Neural progenitor cell (in vitro differentiated cells): ENCODE measurements around the gene LGALS9C. TPM values are rescaled to one million over a fixed set of nuclear protein-coding genes. Genes with fewer than 3 reads are reported as not detected.
"Not testable (repeated sequence)": the region's sequence is repeated elsewhere in the genome, so short reads cannot be mapped to it uniquely, and the experiment has no call there.

Source experiments
- DNase-seq: peaks from one replicate; pipeline ENCODE4 v3.0.0-alpha.2; 2016; ENCODE audit warnings: low spot score
- H2AFZ ChIP-seq: fragments of 200-600 bp; sonication (generic); replicated peaks from 2 replicates; pipeline ENCODE4 v1.6.1; 2016; ENCODE audit warnings: antibody characterized with exemption
- H3F3A ChIP-seq: fragments of 200-600 bp; sonication (generic); 2 replicates; pipeline ENCODE4 v1.6.1; 2016; ENCODE audit warnings: antibody characterized with exemption, low read depth
- H3K27ac ChIP-seq: fragments of 200-600 bp; sonication (generic); 2 replicates; pipeline ENCODE4 v1.5.1; 2016; ENCODE audit warnings: mild to moderate bottlenecking
- H3K27me3 ChIP-seq: fragments of 200-600 bp; sonication (generic); 2 replicates; pipeline ENCODE4 v1.6.1; 2016; ENCODE audit warnings: mild to moderate bottlenecking, moderate library complexity
- H3K36me3 ChIP-seq: fragments of 200-600 bp; sonication (generic); 2 replicates; pipeline ENCODE4 v1.5.1; 2016
- H3K4me1 ChIP-seq: fragments of 200-600 bp; sonication (generic); 2 replicates; pipeline ENCODE4 v1.6.1; 2016; ENCODE audit warnings: mixed run types
- H3K4me2 ChIP-seq: fragments of 200-600 bp; sonication (generic); 2 replicates; pipeline ENCODE4 v1.6.1; 2016
- H3K4me3 ChIP-seq: fragments of 200-600 bp; sonication (generic); 2 replicates; pipeline ENCODE4 v1.5.1; 2016
- H3K79me2 ChIP-seq: fragments of 200-600 bp; sonication (generic); 2 replicates; pipeline ENCODE4 v1.6.1; 2016; ENCODE audit warnings: low read depth
- H3K9ac ChIP-seq: fragments of 200-600 bp; sonication (generic); 2 replicates; pipeline ENCODE4 v1.6.1; 2016
- H3K9me3 ChIP-seq: fragments of 200-600 bp; sonication (generic); 2 replicates; pipeline ENCODE4 v1.5.1; 2016; ENCODE audit warnings: low read depth
- H4K20me1 ChIP-seq: fragments of 200-600 bp; sonication (generic); 2 replicates; pipeline ENCODE4 v1.6.1; 2016; ENCODE audit warnings: low read depth
- H3K27ac Mint-ChIP-seq: 3 replicates; pipeline ENCODE4 v1.8.0; 2021; ENCODE audit warnings: mixed read lengths
- H3K27me3 Mint-ChIP-seq: 2 replicates; pipeline ENCODE4 v1.8.0; 2022; ENCODE audit warnings: low read depth, mild to moderate bottlenecking, inconsistent platforms, moderate library complexity, mixed read lengths; ENCODE audit not compliant: insufficient read depth
- H3K36me3 Mint-ChIP-seq: 3 replicates; pipeline ENCODE4 v1.8.0; 2021; ENCODE audit warnings: mixed read lengths
- H3K4me1 Mint-ChIP-seq: 3 replicates; pipeline ENCODE4 v1.8.0; 2021; ENCODE audit warnings: mixed read lengths
- H3K4me3 Mint-ChIP-seq: 3 replicates; pipeline ENCODE4 v1.8.0; 2021; ENCODE audit warnings: mild to moderate bottlenecking, moderate library complexity, mixed read lengths
- H3K9me3 Mint-ChIP-seq: 3 replicates; pipeline ENCODE4 v1.8.0; 2020; ENCODE audit warnings: mixed read lengths
- total RNA-seq: library from RNA; depleted of rRNA; stranded (reverse); fragments of >200 nt; gene quantifications from 2 replicates; pipeline ENCODE4 v1.2.3, GENCODE V29; 2015; ENCODE audit warnings: low replicate concordance

Gene LGALS9C
- total RNA-seq, 1 donor from 2014 or later = not detected

- not testable (repeated sequence) for H3K4me2 ChIP-seq, H3K36me3 Mint-ChIP-seq, H3K27ac Mint-ChIP-seq, H3K27me3 ChIP-seq, H3K4me1 Mint-ChIP-seq, H3K27ac ChIP-seq, H3K9me3 Mint-ChIP-seq, H3K36me3 ChIP-seq, H3K79me2 ChIP-seq, H3F3A ChIP-seq, H3K27me3 Mint-ChIP-seq, H2AFZ ChIP-seq, DNase-seq, H3K4me3 ChIP-seq, H3K9ac ChIP-seq, H3K9me3 ChIP-seq, H3K4me3 Mint-ChIP-seq, H4K20me1 ChIP-seq, H3K4me1 ChIP-seq
These were observed 44.5 kb downstream of the LGALS9C start for GRCh38 chr17:18521100-18521499.

- H3K4me3 ChIP-seq, H3K9me3 Mint-ChIP-seq, H3K36me3 Mint-ChIP-seq, H3K27me3 ChIP-seq, H3K27me3 Mint-ChIP-seq, DNase-seq, H3K36me3 ChIP-seq, H3F3A ChIP-seq, H3K27ac Mint-ChIP-seq, H3K4me1 Mint-ChIP-seq, H3K4me3 Mint-ChIP-seq, H4K20me1 ChIP-seq, H3K27ac ChIP-seq, H3K9me3 ChIP-seq, H3K4me2 ChIP-seq, H2AFZ ChIP-seq, H3K9ac ChIP-seq, H3K4me1 ChIP-seq, H3K79me2 ChIP-seq: not testable (repeated sequence)
These were observed 48.4 kb downstream of the LGALS9C start for GRCh38 chr17:18525015-18525414.

GRCh38 chr17:18526168-18526800, 49.7 kb downstream of the LGALS9C start:
- H3K4me3 Mint-ChIP-seq, DNase-seq, H3K27me3 ChIP-seq, H3K27me3 Mint-ChIP-seq, H3K4me1 ChIP-seq, H4K20me1 ChIP-seq, H3F3A ChIP-seq, H3K9me3 Mint-ChIP-seq, H3K36me3 ChIP-seq, H3K4me2 ChIP-seq, H2AFZ ChIP-seq, H3K27ac ChIP-seq, H3K4me3 ChIP-seq, H3K9me3 ChIP-seq, H3K9ac ChIP-seq, H3K27ac Mint-ChIP-seq, H3K79me2 ChIP-seq, H3K4me1 Mint-ChIP-seq, H3K36me3 Mint-ChIP-seq: not testable (repeated sequence)

GRCh38 chr17:18527354-18527753, 50.8 kb downstream of the LGALS9C start:
- not testable (repeated sequence) for H3K36me3 ChIP-seq, DNase-seq, H3F3A ChIP-seq, H3K4me3 Mint-ChIP-seq, H2AFZ ChIP-seq, H3K27me3 ChIP-seq, H3K27ac Mint-ChIP-seq, H3K79me2 ChIP-seq, H3K9me3 Mint-ChIP-seq, H3K27ac ChIP-seq, H3K4me1 Mint-ChIP-seq, H3K4me1 ChIP-seq, H3K4me3 ChIP-seq, H3K36me3 Mint-ChIP-seq, H4K20me1 ChIP-seq, H3K27me3 Mint-ChIP-seq, H3K9ac ChIP-seq, H3K9me3 ChIP-seq, H3K4me2 ChIP-seq

GRCh38 chr17:18528435-18528834, 51.8 kb downstream of the LGALS9C start:
- DNase-seq, H3K4me1 ChIP-seq, H3K36me3 Mint-ChIP-seq: not testable (repeated sequence)

GRCh38 chr17:18528899-18529500, 52.4 kb downstream of the LGALS9C start:
- H3K4me3 Mint-ChIP-seq, H2AFZ ChIP-seq, H3K27ac ChIP-seq, H3K9me3 ChIP-seq, H3K9ac ChIP-seq, H3K79me2 ChIP-seq, H3K4me1 ChIP-seq, H3K27me3 ChIP-seq, H3K4me2 ChIP-seq, H4K20me1 ChIP-seq, H3F3A ChIP-seq, H3K9me3 Mint-ChIP-seq, H3K27me3 Mint-ChIP-seq, DNase-seq, H3K27ac Mint-ChIP-seq, H3K4me1 Mint-ChIP-seq, H3K36me3 ChIP-seq, H3K4me3 ChIP-seq, H3K36me3 Mint-ChIP-seq: not testable (repeated sequence)

More at GRCh38 chr17:18528435-18528834, 51.8 kb downstream of the LGALS9C start:
- not testable (repeated sequence) for H3K9ac ChIP-seq, H3K36me3 ChIP-seq, H3K27ac ChIP-seq, H3K79me2 ChIP-seq, H4K20me1 ChIP-seq, H3K9me3 ChIP-seq, H2AFZ ChIP-seq, H3F3A ChIP-seq, H3K4me1 Mint-ChIP-seq, H3K4me3 ChIP-seq, H3K9me3 Mint-ChIP-seq, H3K27ac Mint-ChIP-seq, H3K4me2 ChIP-seq, H3K27me3 ChIP-seq, H3K4me3 Mint-ChIP-seq, H3K27me3 Mint-ChIP-seq

- not testable (repeated sequence) for H3K27me3 Mint-ChIP-seq, H3K79me2 ChIP-seq
These were observed 53.8 kb downstream of the LGALS9C start for GRCh38 chr17:18530405-18530804.

GRCh38 chr17:18542234-18542633, 65.6 kb downstream of the LGALS9C start:
- H3K27me3 ChIP-seq, H3K4me3 ChIP-seq, H3K9me3 ChIP-seq, H3K9ac ChIP-seq, H3K4me1 ChIP-seq, H3K27ac Mint-ChIP-seq, H3F3A ChIP-seq, H3K4me3 Mint-ChIP-seq, H3K36me3 ChIP-seq, H3K27me3 Mint-ChIP-seq, H2AFZ ChIP-seq, H3K27ac ChIP-seq, H3K4me1 Mint-ChIP-seq, H4K20me1 ChIP-seq, H3K36me3 Mint-ChIP-seq, H3K9me3 Mint-ChIP-seq, DNase-seq, H3K79me2 ChIP-seq, H3K4me2 ChIP-seq: not testable (repeated sequence)

More at GRCh38 chr17:18530405-18530804, 53.8 kb downstream of the LGALS9C start:
- H3K27ac Mint-ChIP-seq, H3K36me3 Mint-ChIP-seq, H3K4me2 ChIP-seq, H3K27ac ChIP-seq, H2AFZ ChIP-seq, H3K4me3 Mint-ChIP-seq, H3K4me3 ChIP-seq, H3K4me1 Mint-ChIP-seq, H3K4me1 ChIP-seq, H3K9me3 ChIP-seq, H3K9me3 Mint-ChIP-seq, H3K27me3 ChIP-seq, H4K20me1 ChIP-seq, H3F3A ChIP-seq, H3K36me3 ChIP-seq, DNase-seq, H3K9ac ChIP-seq: not testable (repeated sequence)
